GM19468 (cell line): ENCODE results near the gene EEFSEC.
"Not testable (repeated sequence)": the region's sequence is repeated elsewhere in the genome, so short reads cannot be mapped to it uniquely, and the experiment has no call there.

Source experiments
- ATAC-seq: cut with Tn5 transposase; IDR thresholded peaks from one replicate; pipeline ENCODE4 v1.9.1; 2021; ENCODE audit warnings: mild to moderate bottlenecking, moderate library complexity, moderate number of reproducible peaks; ENCODE audit not compliant: unreplicated experiment; ENCODE audit errors: extremely low read depth

Gene EEFSEC

GRCh38 chr3:128151758-128152274, 1.5 kb upstream of the EEFSEC start:
- ATAC-seq: no peak

GRCh38 chr3:128152419-128153155, 694 bp upstream of the EEFSEC start:
- no peak for ATAC-seq

GRCh38 chr3:128154354-128154753, 1.1 kb downstream of the EEFSEC start:
- not testable (repeated sequence) for ATAC-seq

- no peak for ATAC-seq
These were observed 2.5 kb downstream of the EEFSEC start for GRCh38 chr3:128155616-128156360.

- ATAC-seq: no peak
These were observed 7.4 kb downstream of the EEFSEC start for GRCh38 chr3:128160661-128161060.

GRCh38 chr3:128163432-128163831, 10.2 kb downstream of the EEFSEC start:
- no peak for ATAC-seq

GRCh38 chr3:128166971-128167453, 13.7 kb downstream of the EEFSEC start:
- ATAC-seq: no peak

GRCh38 chr3:128167646-128167972, 14.3 kb downstream of the EEFSEC start:
- ATAC-seq: no peak

- no peak for ATAC-seq
These were observed 14.8 kb downstream of the EEFSEC start for GRCh38 chr3:128167973-128168674.

- ATAC-seq: no peak
These were observed 15.6 kb downstream of the EEFSEC start for GRCh38 chr3:128168836-128169235.

GRCh38 chr3:128170866-128171516, 17.7 kb downstream of the EEFSEC start:
- ATAC-seq: no peak

GRCh38 chr3:128173200-128173599, 19.9 kb downstream of the EEFSEC start:
- no peak for ATAC-seq

- no peak for ATAC-seq
These were observed 20.6 kb downstream of the EEFSEC start for GRCh38 chr3:128173849-128174248.

GRCh38 chr3:128174675-128175590, 21.7 kb downstream of the EEFSEC start:
- ATAC-seq: no peak

- ATAC-seq: no peak
These were observed 22.5 kb downstream of the EEFSEC start for GRCh38 chr3:128175768-128176167.

- no peak for ATAC-seq
These were observed 23.1 kb downstream of the EEFSEC start for GRCh38 chr3:128176276-128176833.

- ATAC-seq: no peak
These were observed 24.6 kb downstream of the EEFSEC start for GRCh38 chr3:128177865-128178264.

- no peak for ATAC-seq
These were observed 25.7 kb downstream of the EEFSEC start for GRCh38 chr3:128178782-128179483.
